ENCODE measurements around the gene PKN2.

DNA sequence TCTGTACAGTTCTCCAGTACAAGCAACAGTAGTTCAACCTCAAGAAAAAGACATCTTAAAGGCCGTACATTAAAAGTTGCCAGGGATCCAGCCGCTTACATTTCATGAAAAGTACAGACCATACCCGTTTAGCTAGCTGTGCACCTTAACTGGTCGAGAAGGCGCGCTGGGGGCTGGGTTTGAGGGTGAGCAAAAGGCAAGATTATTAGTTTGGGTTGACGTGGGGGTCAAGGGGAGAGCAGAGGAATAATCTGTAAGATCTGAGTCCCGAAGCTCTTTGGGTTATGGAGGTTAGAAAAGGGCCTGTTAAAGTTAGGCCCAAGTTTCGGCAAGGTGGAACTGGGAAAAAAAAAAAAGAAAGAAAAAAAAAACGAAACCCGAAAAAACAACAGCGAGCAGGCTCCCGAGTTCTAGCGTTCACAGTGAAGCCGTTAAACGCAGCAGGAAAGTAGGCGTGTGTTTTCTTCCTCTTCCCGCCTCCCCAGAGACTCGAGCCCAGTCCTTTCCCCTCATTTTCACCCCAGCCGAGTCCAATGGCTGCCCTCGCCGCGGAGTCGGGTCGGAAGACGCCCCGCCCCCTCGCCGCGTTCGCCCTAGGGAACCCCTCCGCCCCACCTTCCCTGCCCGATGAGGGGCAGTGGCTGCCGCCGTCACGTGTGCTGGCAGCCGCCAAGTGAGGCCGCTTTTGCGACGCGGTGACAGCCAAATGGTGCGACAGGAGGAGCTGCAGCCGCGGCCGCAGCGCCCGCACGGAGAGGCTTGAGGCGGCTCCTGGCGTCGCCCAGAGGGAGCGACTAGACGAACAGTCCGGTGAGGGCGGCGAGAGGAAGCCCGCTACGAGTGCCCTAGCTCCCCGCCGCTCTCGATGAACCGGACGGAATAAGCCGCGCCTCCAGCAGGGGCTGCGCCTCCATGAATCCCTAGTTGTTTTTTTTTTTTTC is at the start of gene PKN2:
- TF ChIP-seq, protein P1, sequence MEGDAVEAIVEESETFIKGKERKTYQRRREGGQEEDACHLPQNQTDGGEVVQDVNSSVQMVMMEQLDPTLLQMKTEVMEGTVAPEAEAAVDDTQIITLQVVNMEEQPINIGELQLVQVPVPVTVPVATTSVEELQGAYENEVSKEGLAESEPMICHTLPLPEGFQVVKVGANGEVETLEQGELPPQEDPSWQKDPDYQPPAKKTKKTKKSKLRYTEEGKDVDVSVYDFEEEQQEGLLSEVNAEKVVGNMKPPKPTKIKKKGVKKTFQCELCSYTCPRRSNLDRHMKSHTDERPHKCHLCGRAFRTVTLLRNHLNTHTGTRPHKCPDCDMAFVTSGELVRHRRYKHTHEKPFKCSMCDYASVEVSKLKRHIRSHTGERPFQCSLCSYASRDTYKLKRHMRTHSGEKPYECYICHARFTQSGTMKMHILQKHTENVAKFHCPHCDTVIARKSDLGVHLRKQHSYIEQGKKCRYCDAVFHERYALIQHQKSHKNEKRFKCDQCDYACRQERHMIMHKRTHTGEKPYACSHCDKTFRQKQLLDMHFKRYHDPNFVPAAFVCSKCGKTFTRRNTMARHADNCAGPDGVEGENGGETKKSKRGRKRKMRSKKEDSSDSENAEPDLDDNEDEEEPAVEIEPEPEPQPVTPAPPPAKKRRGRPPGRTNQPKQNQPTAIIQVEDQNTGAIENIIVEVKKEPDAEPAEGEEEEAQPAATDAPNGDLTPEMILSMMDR (conservative IDR thresholded peaks at IDR 0.05 in 1 of 2, IDR thresholded peaks at IDR 0.05 in 1 of 2; ENCODE audit: low read depth in 1 of 2, low read length in 2 of 2) = peak; percentile 4 to 9
- TF ChIP-seq EZH2 (IDR thresholded peaks at IDR 0.05; ENCODE audit: low read length, missing control alignments) = no peak

Data from fibroblast of lung (primary cell).